Activated CD8-positive, alpha-beta memory T cell treated with anti-CD3 and anti-CD28 coated beads for 4 hours (primary cell): ENCODE data around the gene ADAP1.

Source experiments
- DNase-seq, 2 donors: peaks; one replicate each; pipeline ENCODE4 v3.0.0-alpha.2; 2020; ENCODE audit warnings: low read depth in 2 of 2

Gene ADAP1

GRCh38 chr7:922334-923107 is 32.0 kb downstream of the ADAP1 start:
- peak; percentile 41 to 55 for DNase-seq

DNA sequence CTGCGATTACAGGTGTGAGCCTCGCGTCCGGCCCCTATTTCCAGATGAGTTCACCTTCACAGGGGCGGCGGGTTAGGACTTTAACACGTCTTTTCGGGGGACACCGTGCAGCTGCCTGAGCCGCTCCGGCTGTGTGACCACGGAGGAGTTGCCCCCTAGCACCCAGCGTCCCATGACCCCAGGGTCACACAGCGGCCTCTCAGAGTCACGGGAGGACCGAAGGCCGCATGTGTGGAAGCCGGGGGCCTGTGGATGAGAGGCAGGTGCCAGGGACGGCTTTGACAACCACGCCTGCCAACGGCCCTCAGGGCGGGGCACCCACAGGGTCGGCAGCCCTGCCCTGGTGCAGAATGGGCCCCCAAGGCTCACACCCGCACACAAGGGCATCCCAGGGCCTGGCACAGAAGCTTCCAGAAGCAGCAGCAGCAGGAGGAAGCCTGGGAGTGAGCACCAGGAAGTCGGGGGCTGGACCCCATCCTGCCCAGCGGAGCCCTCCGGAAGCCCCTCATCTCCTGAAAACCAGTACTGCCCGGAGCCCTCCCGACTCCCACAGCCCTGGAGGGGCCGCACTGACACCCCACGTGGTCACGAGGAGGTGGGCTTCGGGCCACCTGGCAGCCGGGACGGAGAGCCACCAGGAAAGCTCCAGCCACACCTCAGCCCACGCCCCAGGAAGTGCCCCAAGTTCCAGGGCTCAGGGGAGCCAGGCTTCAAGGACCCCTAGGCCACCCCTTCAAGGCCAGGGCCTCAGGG is 32.7 kb downstream of the ADAP1 start:
- no peak for DNase-seq

DNA sequence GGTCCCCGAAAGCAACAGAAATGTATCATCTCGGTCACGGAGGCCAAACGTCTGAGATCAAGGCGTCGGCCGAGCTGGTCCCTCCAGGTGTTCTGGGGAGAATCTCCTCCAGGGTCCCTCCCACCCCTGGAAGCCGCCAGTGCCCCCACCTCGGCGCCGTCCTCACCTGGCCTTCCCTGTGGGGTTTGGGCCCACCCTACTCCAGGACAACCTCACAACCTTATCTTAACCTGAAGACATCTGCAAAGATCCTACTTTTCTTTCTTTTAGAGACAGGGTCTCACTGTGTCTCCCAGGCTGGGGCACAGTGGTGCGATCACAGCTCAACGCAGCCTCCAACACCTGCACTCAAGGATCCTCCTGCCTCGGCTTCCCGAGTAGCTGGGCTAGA is 33.4 kb downstream of the ADAP1 start:
- DNase-seq, result no peak

DNA sequence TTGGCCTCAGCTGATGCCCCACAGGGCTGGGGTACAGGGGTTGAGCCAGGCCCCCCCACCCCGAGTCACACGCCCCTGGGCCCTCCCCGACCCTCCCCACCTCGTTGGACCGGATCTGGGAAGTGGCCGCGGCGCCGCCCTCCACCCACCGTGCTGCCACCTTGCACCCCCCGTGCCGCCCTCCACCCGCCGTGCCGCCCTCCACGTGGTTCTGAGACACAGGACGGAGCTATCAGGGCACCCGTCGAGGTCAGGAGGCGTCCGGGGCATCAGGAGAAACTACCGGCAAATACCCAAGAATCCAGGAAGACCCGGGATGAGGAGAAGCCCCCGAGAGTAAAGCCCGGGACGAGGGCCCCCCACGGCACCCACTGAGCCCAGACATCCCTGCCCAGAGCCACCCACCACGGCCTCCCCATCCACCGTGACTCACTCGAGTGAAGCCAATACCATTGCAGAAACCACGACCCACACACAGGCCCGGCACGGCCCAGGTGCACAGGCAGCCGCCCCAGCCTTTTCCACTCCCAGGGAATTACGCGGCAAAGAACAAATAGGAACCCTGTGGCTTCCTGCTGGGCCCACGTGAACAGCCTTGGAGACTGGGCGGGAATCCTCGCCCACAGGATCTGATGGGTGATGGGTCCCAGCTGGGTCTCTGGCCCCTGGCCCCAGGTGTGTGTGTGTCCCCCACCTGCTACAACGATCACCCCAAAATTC is 34.0 kb downstream of the ADAP1 start:
- DNase-seq, result no peak

DNA sequence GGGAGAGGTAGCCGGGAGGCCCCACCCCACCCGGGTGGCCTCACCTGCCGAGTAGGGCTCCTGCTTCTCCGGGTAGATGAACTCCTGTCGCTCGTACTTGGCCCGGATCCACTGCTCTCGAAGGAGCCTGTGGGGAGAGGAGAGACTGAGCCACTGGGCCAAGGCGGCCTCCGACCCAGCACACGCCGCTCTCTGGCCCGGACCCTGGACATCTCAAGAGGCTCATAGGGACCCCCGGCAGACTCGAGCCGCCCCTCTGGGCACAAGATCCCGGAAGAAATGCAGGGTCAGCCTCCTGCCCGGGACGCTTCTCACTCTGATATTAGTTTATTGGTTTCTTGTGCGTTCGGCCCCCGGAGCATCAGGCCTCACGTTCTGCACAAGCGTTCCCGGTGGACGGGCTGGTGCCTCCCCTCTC is 34.5 kb downstream of the ADAP1 start:
- no peak for DNase-seq

DNA sequence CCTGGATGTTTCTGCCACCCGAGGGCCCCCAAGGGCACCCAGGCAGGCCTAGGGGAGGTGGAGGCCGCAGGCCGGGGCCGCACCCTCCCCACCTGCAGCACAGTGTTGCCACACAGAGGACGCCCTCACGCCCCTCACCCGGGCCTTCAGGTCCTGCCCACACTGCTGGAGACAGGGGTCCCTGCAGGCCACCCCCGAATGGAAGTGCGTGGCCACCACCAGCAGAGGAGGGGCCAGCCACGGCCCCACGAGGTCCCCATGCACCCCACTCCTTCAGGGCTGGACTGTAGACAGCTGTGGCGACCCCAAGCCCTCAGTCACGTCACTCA is 35.4 kb downstream of the ADAP1 start:
- no peak for DNase-seq

DNA sequence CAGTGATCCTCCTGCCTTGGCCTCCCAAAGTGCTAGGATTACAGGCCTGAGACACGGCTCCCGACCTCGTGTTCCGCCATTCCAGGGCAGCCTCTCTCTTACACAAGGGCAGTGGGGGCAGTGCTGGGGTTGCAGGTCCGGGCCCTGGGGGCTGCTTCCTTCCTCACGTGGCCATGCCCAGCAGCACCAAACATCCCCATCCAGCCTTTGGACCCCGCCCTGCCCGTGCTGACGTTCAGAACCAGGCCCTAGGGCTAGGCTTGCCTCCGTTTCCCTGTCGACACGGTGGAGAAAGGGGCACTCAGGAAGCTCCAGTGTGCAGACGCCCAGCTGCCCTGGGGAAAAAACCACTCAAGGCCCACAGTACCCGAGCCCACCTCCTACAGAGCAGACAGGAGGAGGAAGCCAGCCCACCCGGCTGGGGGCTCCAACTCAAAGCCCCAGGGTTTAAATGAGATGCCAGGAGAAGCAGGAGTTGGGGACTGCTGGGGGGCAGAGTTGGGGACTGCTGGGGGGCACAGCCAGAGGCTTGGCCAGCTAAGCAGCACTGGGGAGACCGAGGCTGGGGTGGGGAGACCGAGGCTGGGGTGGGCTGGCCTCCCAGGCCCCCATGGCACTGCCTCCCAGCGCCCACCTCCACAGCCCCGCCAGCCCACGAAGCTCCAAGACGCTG is 35.9 kb downstream of the ADAP1 start:
- no peak for DNase-seq

GRCh38 chr7:918118-918425 is 36.4 kb downstream of the ADAP1 start:
- DNase-seq, result no peak

DNA sequence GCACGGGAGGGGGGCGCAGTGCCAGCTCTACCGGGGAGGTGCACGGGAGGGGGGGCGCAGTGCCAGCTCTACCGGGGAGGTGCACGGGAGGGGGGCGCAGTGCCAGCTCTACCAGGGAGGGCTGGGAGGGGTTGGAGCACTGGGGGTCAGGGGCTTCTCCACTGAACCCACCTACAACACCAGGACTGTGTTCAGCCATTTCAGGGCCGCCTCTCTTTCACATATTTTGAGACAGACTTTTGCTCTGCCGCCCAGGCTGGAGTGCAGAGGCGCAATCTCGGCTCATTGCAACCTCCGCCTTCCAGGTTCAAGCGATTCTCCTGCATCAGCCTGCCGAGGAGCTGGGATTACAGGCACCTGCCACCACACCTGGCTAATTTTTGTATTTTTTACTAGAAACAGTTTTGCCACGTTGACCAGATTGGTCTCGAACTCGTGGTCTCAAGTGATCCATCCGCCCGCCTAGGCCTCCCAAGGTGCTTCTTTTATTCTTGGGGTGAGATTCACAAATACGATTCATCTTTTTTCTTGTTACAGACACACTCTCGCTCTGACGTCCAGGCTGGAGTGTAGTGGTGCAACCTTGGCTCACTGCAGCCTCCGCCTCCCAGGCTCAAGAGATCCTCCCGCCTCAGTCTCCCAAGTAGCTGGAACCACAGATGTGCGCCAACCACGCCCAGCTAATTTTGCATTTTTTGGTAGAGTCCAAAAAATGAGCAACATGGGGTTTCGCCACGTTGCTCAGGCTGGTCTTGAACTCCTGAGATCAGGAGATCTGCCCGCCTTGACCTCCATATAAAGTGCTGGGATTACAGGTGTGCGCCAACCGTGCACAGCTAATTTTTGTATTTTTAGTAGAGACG is 37.0 kb downstream of the ADAP1 start:
- DNase-seq, result no peak

DNA sequence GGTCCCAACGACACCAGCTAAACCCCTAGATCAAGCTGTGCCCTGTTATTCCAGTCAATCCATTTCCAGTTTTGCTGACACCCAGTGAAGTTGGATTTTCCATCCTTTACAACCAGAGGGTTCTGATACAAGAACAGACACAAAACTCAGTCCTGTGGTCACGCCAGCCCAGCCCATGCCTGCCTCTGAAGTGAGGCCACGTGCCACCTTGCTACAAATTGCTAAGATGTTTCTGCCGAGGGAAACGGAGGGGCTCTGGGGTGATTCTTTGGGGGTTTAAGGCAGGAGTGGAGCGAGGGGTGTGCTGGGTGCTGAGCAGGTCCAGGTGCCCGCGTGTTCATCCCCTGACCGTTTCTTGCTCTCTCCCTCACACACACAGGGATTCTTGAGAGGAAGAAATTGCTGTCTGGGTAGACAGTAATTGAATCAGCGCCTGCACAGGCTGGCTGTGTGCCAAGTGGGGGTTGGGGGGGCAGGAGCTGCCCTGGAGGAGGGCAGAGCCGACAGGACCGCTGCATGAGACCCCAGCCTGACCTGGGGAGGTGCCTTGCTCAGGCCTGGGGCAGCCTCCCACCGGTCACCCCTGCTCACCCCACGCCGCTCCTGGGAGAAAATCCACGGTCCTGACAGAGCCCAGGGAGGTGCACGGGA is 38.1 kb downstream of the ADAP1 start:
- no peak for DNase-seq

- no peak for DNase-seq
These were observed 38.9 kb downstream of the ADAP1 start for GRCh38 chr7:915291-916218.

DNA sequence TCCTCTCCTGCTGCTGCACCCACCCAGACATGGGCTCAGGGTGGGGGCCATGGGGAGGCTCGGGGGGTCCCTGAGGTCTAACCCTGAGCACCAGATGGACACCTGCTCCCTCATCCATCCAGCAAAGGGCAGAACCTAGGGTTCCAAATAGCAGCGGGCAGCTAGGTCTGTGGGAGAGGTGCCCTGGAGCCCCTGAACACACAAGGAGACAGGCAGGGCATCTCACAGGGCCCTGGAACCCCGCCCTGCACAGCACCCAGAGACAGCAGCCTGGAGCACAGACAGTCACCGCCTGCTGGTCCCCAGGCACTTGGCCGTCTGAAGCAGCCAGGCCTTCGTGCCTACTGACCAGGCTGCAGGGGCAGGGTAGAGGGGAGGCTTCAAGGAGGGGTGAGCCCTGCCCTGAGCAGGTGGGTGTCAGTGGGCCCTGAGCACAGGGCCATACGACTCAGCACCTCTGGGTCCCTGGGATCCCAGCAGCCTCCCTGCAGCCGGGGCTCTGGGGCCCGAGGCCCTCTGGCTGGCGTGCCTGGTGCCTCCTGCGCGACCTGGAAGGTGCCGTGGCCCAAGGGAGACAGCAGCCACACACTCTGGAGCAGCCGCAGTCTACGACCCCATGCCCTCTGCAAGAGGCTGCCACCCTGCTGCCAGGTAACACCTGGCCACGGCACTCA is 39.8 kb downstream of the ADAP1 start:
- no peak for DNase-seq

GRCh38 chr7:913736-914520 is 40.6 kb downstream of the ADAP1 start:
- no peak for DNase-seq

DNA sequence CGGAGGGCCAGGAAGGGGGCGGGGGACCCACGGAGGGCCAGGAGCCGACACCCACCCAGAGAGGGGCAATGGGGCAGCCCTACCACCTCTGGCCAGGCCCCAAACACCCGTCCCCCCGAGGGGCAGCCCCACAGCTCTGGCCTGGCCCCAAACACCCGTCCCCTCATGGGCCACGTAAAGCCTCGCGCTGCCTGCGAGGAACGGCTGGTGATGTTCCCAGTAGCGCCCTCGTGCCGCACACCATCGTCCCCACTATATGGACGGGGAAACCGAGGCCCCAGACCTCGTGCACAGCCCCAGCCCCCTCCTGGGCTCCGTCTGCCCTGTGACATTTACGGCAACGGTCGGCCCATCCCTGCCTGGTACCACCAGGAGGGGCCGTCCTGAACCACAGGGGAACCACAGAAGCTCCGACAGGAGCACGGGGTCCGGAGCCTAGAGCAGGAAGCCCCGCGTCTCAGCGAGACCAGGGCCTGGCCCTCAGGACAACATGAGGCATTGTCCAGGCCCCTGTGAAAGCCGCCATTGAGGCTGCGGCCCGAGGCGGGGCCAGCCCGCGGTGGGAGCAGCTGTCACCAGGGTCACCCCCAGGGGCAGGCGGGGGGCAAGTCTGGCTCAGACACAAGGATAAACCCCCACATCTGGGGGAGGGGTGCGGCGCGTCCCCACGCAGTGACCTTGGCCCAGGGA is 42.5 kb downstream of the ADAP1 start:
- DNase-seq, result no peak

DNA sequence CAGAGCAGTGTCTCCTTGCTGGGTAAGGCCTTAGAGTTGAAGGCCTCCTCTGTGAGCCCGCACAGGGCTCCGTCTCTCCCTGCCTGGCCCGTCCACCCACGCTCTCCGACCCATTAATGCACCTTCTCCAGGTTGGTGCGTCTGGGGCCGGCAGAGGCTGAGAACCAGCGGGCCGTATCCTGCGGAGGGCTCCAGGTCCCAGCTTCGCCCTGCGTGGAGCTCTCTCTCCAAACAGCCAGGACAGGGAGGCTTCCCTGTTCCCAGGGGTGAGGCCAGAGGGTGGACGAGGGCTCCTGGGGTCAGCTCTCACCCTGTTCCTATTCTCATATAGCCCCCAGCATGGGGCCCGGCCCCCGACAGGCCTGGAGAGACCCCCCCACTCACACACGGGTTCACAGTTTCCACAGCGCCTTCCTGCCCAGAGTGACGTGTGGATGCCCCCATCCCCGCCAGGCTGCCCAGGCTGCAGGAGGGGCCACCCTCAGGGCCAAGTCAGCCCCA is 43.5 kb downstream of the ADAP1 start:
- no peak for DNase-seq

DNA sequence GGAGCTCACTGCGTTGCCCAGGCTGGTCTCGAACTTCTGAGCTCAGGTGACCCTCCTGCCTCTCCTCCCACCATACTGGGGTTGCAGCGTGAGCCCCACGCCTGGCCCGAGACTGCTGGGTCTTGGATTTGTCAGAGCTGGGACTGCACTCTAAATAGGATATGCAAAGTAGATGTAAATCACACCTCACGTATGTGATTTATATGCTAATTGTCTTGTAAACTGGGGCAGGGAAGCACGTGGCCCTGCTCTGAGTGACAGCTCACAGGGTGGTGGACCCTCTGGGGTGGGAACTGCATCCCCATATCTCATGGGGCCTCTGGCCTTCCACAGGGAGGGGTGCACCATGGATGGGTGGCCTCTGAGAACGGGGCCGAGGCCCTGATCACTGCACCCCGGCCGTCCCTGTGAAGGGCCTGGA is 44.0 kb downstream of the ADAP1 start:
- no peak for DNase-seq
